NCI-H82 (cell line): ENCODE data around the gene AKAP8L.
"Not testable (repeated sequence)": the region's sequence is repeated elsewhere in the genome, so short reads cannot be mapped to it uniquely, and the experiment has no call there.

Experiments used
- DNase-seq: peaks from one replicate; lab custom pipeline; 2025; lab: John Stamatoyannopoulos, UW

AKAP8L gene

DNA sequence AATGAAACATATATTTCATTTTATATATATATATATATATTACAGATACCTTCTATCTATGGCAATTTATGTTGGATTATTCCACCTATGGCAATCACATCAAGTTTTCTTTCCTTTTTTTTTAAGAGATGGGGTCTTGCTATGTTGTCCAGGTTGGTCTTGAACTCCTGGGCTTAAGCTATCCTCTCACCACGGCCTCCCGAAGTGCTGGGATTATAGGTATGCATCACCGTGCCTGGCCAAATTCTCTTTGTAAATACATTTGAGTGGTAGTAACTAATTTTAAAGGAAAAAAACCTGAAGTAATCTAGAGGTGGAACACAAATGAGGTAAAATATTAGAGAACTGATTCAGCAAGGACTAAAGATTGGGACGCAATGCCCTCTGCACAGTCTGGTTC lies 64.9 kb downstream of the AKAP8L start:
- no peak for DNase-seq

DNA sequence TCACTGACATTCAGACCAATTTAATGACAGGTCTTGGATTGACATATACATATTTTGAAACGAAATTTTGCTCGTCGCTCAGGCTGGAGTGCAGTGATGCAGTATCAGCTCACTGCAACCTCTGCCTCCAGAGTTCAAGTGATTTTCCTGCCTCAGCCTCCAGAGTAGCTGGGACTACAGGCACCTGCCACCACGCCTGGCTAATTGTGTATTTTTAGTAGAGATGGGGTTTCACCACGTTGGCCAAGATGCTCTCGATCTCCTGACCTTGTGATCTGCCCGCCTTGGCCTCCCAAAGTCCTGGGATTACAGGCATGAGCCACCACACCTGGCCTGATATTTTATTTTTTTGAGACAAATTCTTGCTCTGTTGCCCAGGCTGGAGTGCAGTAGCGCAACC lies 66.3 kb downstream of the AKAP8L start:
- DNase-seq: not testable (repeated sequence)

- not testable (repeated sequence) for DNase-seq
These were observed 77.5 kb downstream of the AKAP8L start for GRCh38 chr19:15341328-15341727.

- no peak for DNase-seq
These were observed 78.7 kb downstream of the AKAP8L start for GRCh38 chr19:15340086-15340485.

DNA sequence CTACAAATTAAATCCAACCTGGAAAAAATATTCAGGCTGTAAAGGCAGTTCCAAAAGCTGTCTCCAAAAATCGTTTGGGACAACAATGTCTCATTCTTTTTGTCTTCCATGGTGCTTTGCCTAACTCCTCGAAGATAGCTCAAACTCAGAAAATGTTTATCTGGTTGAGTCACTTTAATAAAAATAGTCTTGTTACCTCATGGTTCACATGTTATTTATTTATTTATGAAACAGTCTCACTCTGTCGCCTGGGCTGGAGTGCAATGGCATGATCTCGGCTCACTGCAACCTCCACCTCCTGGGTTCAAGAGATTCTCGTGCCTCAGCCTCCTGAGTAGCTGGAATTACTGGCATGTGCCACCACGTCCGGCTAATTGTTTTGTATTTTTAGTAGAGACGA lies 81.6 kb downstream of the AKAP8L start:
- DNase-seq: no peak

GRCh38 chr19:15335992-15336391 lies 82.8 kb downstream of the AKAP8L start:
- peak; percentile 91 for DNase-seq

GRCh38 chr19:15332311-15332996 lies 86.3 kb downstream of the AKAP8L start, which contains the start of gene BRD4:
Gene BRD4, minus strand, starts transcription at chr19:15332539. Its CDS starts 59,440 bp downstream, at chr19:15273099.
- DNase-seq: peak; percentile 84

DNA sequence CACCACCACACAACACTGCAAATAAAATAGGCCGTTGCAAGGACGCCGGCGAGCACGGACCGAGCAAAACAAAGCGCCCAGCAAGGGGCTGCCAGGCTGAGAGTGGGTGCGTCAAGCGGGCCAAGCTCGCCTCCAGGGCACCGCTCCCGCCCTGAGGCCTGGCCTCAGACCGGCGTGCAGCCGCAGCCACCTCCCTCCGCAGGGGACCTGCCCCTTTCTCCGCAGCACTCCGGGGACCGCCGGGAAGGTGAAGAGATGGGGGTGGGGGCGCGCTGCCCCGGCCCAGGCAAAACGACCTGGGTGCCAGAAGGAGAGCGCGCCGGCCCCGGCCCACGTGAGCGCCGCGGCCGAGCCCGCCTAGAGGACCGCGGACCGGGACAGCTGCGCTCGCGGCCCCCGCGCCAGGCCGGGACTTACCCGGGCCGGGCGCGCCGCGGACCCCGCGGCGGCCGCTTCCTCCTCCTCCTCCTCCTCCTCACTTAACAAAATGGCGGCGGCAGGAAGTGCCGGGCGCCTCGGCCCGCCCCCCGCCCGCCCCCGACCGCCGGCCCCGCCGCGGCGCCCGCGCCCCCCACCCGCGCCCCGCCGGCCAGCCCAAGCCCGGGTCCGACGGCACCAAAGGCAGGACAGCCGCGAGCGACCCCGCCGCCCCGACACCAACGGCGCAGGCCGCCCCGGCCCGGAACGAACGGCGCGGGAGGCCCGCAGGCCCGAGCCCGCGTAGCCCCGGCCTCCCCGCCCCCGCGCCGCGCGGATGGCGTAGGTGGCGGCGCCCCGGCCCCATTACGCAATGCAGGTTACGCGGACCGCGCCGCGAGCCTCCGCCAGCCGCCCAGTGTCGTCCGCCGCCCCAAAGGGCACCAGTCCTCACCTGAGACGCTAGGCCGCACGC lies 87.1 kb downstream of the AKAP8L start:
- DNase-seq: peak; percentile 65

GRCh38 chr19:15330801-15331418 lies 87.9 kb downstream of the AKAP8L start:
- DNase-seq: no peak
